Gastrocnemius medialis (tissue), 4 donors: ENCODE measurements around the gene TADA3. TPM values are rescaled to one million over a fixed set of nuclear protein-coding genes. Genes with fewer than 3 reads are reported as not detected.
A peak's percentile ranks its signal among the peaks of the same experiment; 100 is the strongest.

Experiments used
- ATAC-seq, 2 donors: fragments of 150-250 bp; one replicate each; pipeline ENCODE4 v1.9.1; 2016
- DNase-seq, 2 donors: peaks; one replicate each; pipeline ENCODE4 v3.0.0-alpha.2; 2019
- H3K27ac ChIP-seq, 4 donors: fragments of 200-600 bp; sonication (generic); 1 replicate in 1 of 4; 2 replicates in 3 of 4; pipeline ENCODE4 v1.5.1; 2016 to 2018; ENCODE audit warnings: mild to moderate bottlenecking in 2 of 4, moderate library complexity in 1 of 4
- H3K27me3 ChIP-seq, 3 donors: fragments of 200-600 bp; sonication (generic) in 2 of 3; 1 replicate in 1 of 3; 2 replicates in 2 of 3; pipeline versions ENCODE4 v1.5.1 to v1.6.0; 2016 to 2019; ENCODE audit warnings: mild to moderate bottlenecking in 1 of 3, moderate library complexity in 1 of 3
- H3K36me3 ChIP-seq, 2 donors: fragments of 200-600 bp; sonication (generic) in 1 of 2; one replicate each; pipeline ENCODE4 v1.5.1; 2017 to 2018
- H3K4me1 ChIP-seq, 2 donors: fragments of 200-600 bp; sonication (generic) in 1 of 2; one replicate each; pipeline ENCODE4 v1.5.1; 2016 to 2017; ENCODE audit warnings: mild to moderate bottlenecking in 2 of 2
- H3K4me3 ChIP-seq, 4 donors: fragments of 200-600 bp; sonication (generic) in 3 of 4; 1 replicate in 1 of 4; 2 replicates in 3 of 4; pipeline ENCODE4 v1.5.1; 2016 to 2019; ENCODE audit warnings: mild to moderate bottlenecking in 2 of 4
- H3K9me3 ChIP-seq, 3 donors: fragments of 200-600 bp; sonication (generic) in 2 of 3; 1 replicate in 1 of 3; 2 replicates in 2 of 3; pipeline ENCODE4 v1.5.1; 2016 to 2019
- POLR2A ChIP-seq, 2 donors: fragments of 450-650 bp; IDR thresholded peaks; one replicate each; pipeline ENCODE4 v1.6.1; 2017; ENCODE audit warnings: antibody characterized with exemption in 2 of 2, mild to moderate bottlenecking in 2 of 2, moderate library complexity in 2 of 2
- in situ Hi-C, 4 donors: fragments of 200-750 bp; cut with MboI; loops; one replicate each; pipeline versions ENCODE4 v1.15.0 to v1.8.0; 2017; ENCODE audit warnings: low sequenced_read_pairs in 4 of 4
- intact Hi-C: fragments of 100-400 bp; cut with DNase I; formaldehyde crosslinking; loops from one replicate; pipeline ENCODE4 v1.15.1; 2023; ENCODE audit warnings: low total_unique reads
- total RNA-seq, 4 donors: library from RNA; depleted of rRNA; stranded (reverse); fragments of >200 nt; gene quantifications; one replicate each; pipeline versions ENCODE4 v1.1.0 to v1.2.3, GENCODE V29; 2016
- TF ChIP-seq, protein P1 (sequence below), 5 experiments: fragments of 450-650 bp in 3 of 5; fragments of 200-600 bp in 2 of 5; sonication (generic) in 2 of 5; IDR thresholded peaks in 4 of 5; conservative IDR thresholded peaks in 1 of 5; 1 replicate in 4 of 5; 2 replicates in 1 of 5; pipeline ENCODE4 v1.5.1; 2016 to 2019; ENCODE audit warnings: antibody characterized with exemption in 5 of 5, mild to moderate bottlenecking in 3 of 5, moderate library complexity in 3 of 5

Gene TADA3
- total RNA-seq, 4 donors from 2014 or later = 58.1 to 83.5 (median 66.7) TPM

- no peak for DNase-seq
- in situ Hi-C loops = no loop called here
- ATAC-seq = no peak
- Histone ChIP-seq H3K27ac (peak overlapping the region; percentile 82 to 95 (median 88)), H3K4me3 (peak overlapping the region; percentile 65 to 81 (median 70)), H3K9me3 (no peaks in the 10 kb centered on the region), H3K4me1 (peaks cover 17 to 20% of the 10 kb centered on the region in 2 donors), H3K36me3 (peaks cover 0 to 14% of the 10 kb centered on the region in 2 donors), H3K27me3 (no peaks in the 10 kb centered on the region)
- intact Hi-C loops = loop anchor here (2.0 kb wide), 1 partner anchor 32 kb away; no protein-coding TSS in a partner anchor
- no peak for TF ChIP-seq POLR2A (IDR thresholded peaks at IDR 0.05)
- TF ChIP-seq, protein P1, sequence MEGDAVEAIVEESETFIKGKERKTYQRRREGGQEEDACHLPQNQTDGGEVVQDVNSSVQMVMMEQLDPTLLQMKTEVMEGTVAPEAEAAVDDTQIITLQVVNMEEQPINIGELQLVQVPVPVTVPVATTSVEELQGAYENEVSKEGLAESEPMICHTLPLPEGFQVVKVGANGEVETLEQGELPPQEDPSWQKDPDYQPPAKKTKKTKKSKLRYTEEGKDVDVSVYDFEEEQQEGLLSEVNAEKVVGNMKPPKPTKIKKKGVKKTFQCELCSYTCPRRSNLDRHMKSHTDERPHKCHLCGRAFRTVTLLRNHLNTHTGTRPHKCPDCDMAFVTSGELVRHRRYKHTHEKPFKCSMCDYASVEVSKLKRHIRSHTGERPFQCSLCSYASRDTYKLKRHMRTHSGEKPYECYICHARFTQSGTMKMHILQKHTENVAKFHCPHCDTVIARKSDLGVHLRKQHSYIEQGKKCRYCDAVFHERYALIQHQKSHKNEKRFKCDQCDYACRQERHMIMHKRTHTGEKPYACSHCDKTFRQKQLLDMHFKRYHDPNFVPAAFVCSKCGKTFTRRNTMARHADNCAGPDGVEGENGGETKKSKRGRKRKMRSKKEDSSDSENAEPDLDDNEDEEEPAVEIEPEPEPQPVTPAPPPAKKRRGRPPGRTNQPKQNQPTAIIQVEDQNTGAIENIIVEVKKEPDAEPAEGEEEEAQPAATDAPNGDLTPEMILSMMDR (IDR thresholded peaks at IDR 0.05 in 4 of 5, conservative IDR thresholded peaks at IDR 0.05 in 1 of 5) = no peak
Measured at GRCh38 chr3:9810846-9811245, 18.6 kb upstream of the TADA3 start.

DNA sequence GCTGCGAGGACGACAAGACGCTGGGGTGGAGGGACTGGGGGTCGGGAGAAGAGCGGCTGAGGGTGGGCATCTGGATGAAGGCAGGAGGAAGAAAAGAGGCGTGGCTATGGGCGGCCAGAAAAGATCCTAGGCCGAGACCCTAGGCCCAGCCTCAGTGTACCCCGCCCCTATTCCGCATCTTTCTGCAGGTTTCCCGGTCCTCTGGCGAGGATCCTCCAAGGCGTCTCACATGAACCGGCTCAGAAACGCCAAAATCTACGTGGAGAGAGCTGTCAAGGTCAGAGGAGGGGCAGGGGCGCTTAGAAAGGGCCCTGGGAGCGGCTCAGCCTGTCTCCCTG lies 18.1 kb upstream of the TADA3 start:
- DNase-seq = no peak

GRCh38 chr3:9809615-9810432 lies 17.6 kb upstream of the TADA3 start, which contains the start of gene TTLL3:
Gene TTLL3, plus strand, starts transcription at chr3:9810262. Its CDS starts 400 bp downstream, at chr3:9810662.
- H3K27me3 ChIP-seq = no peaks in the 10 kb centered on the region
- peaks cover 0 to 24% of the 10 kb centered on the region in 2 donors for H3K36me3 ChIP-seq
- DNase-seq (peak; percentile 52 to 72), ATAC-seq (peak; percentile 71)
- intact Hi-C loops = loop anchor here (2.0 kb wide), 1 partner anchor 33 kb away; no protein-coding TSS in a partner anchor
- H3K9me3 ChIP-seq = no peaks in the 10 kb centered on the region
- H3K4me3 ChIP-seq = peak within 1 kb of the TSS; percentile 65 to 81 (median 70)
- in situ Hi-C loops = no loop called here
- TF ChIP-seq, protein P1 (IDR thresholded peaks at IDR 0.05 in 4 of 5, conservative IDR thresholded peaks at IDR 0.05 in 1 of 5) = no peak
- peak; percentile 72 to 73 for TF ChIP-seq POLR2A (IDR thresholded peaks at IDR 0.05)
- H3K4me1 ChIP-seq = peaks cover 17 to 20% of the 10 kb centered on the region in 2 donors
- peak within 1 kb of the TSS; percentile 82 to 95 (median 88) for H3K27ac ChIP-seq

More for the DNA sequence above, 18.1 kb upstream of the TADA3 start:
- TF ChIP-seq, protein P1 (IDR thresholded peaks at IDR 0.05 in 4 of 5, conservative IDR thresholded peaks at IDR 0.05 in 1 of 5) = no peak
- TF ChIP-seq POLR2A (IDR thresholded peaks at IDR 0.05) = no peak
- Histone ChIP-seq H3K4me3 (peak overlapping the region; percentile 65 to 81 (median 70)), H3K27me3 (no peaks in the 10 kb centered on the region), H3K36me3 (peaks cover 0 to 18% of the 10 kb centered on the region in 2 donors), H3K27ac (peak overlapping the region; percentile 82 to 95 (median 88)), H3K9me3 (no peaks in the 10 kb centered on the region), H3K4me1 (peaks cover 17 to 20% of the 10 kb centered on the region in 2 donors)
- intact Hi-C loops (loop anchor here (2.0 kb wide), 1 partner anchor 32 kb away; no protein-coding TSS in a partner anchor), in situ Hi-C loops (no loop called here)
- peak; percentile 8 to 15 for ATAC-seq

DNA sequence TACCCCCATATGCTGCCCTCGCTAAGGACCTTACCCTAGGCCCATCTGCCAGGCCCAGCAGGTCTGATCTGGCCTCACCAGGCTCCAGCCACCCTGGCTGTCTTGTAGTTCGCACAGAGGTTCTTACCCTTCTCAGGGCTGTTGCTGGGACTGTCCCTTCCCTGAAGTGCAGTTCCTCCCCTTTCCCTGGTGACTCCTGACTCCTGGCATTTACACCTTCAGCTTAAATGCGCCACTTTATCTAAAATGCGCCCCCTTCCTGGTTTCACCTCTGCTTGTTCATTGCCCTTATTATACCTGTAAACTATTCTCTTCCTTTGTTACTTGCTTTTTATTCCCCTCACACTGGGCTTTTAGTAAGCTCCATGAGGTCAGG lies 17.0 kb upstream of the TADA3 start:
- H3K4me3 ChIP-seq = peak overlapping the region; percentile 65 to 81 (median 70)
- TF ChIP-seq POLR2A (IDR thresholded peaks at IDR 0.05) = no peak
- TF ChIP-seq, protein P1 (IDR thresholded peaks at IDR 0.05 in 4 of 5, conservative IDR thresholded peaks at IDR 0.05 in 1 of 5) = no peak
- in situ Hi-C loops (no loop called here), intact Hi-C loops (no loop called here)
- peaks cover 0 to 30% of the 10 kb centered on the region in 2 donors for H3K36me3 ChIP-seq
- H3K9me3 ChIP-seq = no peaks in the 10 kb centered on the region
- DNase-seq (no peak), ATAC-seq (peak in 1 of 2 donors; percentile 7)
- peak overlapping the region; percentile 82 to 95 (median 88) for H3K27ac ChIP-seq
- no peaks in the 10 kb centered on the region for H3K27me3 ChIP-seq
- H3K4me1 ChIP-seq = peaks cover 17 to 20% of the 10 kb centered on the region in 2 donors
